WI38 (cell line): ENCODE measurements around the gene SYK.

Experiments used
- H3K4me3 ChIP-seq: 2 replicates; pipeline ENCODE4 v1.5.1; 2011; ENCODE audit warnings: low read depth, mild to moderate bottlenecking, control low read depth, low read length
- TF ChIP-seq, protein P1 (sequence below): IDR thresholded peaks from 2 replicates; pipeline ENCODE4 v1.5.1; 2012; ENCODE audit warnings: low read depth, mild to moderate bottlenecking, control low read depth, low read length

SYK gene

DNA sequence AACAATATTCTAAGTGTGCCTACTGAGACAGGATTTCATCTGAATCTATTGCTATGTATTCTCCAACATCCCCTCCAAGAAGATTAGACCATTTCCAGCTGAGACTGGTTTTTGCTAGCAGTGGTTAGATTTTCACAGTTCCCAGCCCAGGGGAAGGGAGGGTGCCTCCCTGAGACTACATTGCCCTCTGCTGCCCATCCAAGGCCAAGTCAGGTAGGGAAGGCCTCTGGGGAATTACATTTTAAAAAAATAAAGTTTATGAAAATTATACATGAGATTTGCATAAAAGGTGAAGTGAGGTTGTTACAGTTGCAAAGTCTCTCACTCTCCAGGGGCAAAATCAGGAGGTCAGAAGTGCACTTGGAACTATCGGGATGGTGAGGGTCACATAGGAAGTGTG is 28.0 kb upstream of the SYK start:
- no peak overlapping the region for H3K4me3 ChIP-seq
- TF ChIP-seq, protein P1, sequence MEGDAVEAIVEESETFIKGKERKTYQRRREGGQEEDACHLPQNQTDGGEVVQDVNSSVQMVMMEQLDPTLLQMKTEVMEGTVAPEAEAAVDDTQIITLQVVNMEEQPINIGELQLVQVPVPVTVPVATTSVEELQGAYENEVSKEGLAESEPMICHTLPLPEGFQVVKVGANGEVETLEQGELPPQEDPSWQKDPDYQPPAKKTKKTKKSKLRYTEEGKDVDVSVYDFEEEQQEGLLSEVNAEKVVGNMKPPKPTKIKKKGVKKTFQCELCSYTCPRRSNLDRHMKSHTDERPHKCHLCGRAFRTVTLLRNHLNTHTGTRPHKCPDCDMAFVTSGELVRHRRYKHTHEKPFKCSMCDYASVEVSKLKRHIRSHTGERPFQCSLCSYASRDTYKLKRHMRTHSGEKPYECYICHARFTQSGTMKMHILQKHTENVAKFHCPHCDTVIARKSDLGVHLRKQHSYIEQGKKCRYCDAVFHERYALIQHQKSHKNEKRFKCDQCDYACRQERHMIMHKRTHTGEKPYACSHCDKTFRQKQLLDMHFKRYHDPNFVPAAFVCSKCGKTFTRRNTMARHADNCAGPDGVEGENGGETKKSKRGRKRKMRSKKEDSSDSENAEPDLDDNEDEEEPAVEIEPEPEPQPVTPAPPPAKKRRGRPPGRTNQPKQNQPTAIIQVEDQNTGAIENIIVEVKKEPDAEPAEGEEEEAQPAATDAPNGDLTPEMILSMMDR = no peak

DNA sequence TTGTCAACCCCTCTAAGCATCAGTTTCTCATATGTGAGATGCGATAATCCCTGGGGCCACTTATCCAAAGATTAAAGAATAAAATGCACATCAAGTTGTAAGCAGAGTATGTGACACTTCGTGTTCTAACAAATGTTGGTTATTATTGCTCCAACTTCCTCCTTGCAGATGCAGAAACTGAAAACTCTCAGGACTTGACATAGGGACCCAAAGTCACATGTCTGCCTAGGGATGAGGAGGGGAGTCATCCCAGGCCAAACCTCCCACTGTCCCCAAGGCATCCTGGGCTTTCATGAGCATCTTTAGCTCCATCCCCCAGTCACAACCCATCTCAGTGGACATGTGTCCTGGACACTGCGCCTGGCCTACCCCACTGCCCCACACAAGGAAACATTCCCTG is 27.5 kb upstream of the SYK start:
- TF ChIP-seq, protein P1 = no peak
- H3K4me3 ChIP-seq = no peak overlapping the region

DNA sequence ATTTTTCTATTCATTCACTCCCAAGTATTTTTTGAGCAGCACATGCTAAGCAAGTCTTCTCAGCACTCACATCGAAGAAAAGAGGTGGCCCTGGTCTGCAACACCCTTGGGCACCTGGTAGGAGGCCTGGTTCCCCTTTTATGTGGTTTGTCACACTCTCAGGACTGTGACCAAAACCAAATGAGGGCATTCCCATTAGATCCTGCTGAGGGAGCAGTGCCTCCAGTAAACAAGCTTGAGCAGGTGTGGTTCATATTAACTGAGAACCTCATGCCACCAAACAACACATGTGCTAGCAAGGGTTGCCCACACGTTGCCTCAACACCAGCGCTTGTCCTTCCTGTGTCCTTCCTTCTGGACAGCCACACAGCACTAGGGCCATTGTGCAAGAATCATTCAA is 26.9 kb upstream of the SYK start:
- TF ChIP-seq, protein P1 = no peak
- H3K4me3 ChIP-seq = no peak overlapping the region

DNA sequence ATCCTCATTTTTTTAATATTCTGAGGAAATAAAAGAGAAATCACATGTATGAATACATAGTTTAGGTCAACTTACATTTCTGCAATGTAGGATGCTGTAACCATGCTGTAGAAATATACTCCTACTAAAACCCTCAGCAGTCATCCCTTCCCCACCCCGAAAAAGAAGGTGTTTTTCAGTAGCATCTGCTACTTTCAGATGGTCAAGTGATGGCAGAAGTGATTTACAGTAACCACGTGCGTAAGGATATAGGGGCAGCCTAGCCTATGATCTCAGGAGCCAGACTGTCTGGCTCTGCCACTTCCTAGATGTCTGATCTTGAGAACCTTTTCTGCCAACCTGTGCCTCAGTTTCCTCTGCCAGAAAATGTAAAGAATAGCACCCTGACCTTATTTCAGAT is 26.0 kb upstream of the SYK start:
- H3K4me3 ChIP-seq = no peak overlapping the region

DNA sequence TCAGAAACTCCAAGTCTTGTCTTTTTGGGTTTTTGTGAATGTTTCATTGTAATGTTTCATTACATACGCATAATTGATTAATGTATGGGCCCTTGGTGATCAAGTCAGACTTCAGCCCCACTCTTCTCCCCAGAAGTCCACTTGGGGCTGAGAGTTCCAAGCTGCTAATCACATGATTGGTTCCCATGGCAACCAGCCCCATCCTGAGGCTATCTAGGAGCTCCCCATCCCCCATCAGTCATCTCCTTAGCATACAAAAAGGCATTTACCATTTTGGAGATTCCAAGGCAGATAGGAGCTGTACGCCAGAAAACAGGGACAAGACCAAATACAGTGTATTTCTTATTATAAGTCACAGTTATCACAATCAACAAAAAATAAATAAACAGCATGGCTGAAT is 22.9 kb upstream of the SYK start:
- H3K4me3 ChIP-seq = no peak overlapping the region
- TF ChIP-seq, protein P1 = no peak

More for the DNA sequence above, 26.0 kb upstream of the SYK start:
- TF ChIP-seq, protein P1 = no peak

DNA sequence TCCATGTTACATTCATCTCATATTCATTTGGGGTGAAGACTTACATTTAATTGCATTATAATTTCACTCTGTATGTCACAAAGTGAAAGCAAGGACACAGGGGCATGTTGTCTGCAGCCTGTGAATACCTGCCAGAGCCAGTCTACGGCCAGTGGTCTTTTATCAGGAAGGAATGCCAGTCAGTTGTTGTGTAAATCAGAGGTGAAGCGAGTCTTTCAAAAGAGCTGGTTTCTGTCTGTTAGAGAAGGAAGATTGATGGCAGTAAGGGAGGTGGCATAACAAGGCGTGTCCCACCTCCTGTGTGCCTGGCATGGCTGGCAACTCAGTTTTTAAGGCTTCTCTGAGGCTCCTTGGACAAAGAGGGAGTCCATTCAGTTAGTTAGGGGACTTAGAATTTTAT is 18.1 kb upstream of the SYK start:
- TF ChIP-seq, protein P1 = no peak
- no peak overlapping the region for H3K4me3 ChIP-seq

DNA sequence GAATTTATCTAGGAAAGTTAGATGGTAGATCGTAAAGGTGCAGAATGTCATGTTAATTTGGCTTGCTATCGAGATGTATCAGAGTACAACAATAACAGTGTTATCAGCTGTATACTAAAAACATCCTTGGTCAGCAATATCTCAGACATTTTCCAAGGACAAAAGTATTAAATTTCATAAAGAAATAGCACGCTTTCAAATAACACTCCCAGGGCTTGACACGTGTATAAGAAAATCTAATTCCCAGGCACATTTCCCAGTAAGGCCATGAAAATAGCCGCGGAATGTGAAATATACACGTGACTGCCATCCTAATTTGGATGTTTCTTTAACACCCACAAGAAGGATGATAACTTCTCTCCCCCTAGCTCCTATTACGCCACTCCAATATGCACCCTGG is 17.7 kb upstream of the SYK start:
- H3K4me3 ChIP-seq = no peak overlapping the region
- TF ChIP-seq, protein P1 = no peak
